ENCODE data around the gene BOD1.

GRCh38 chr5:173643964-173644363 is 27.5 kb upstream of the BOD1 start:
- TF ChIP-seq CTCF (IDR thresholded peaks at IDR 0.05) (no peak), POLR2A (IDR thresholded peaks at IDR 0.05) (no peak), EP300 (IDR thresholded peaks at IDR 0.05) (no peak)

All from ovary (tissue), 3 donors.